Pancreas (tissue), 10 donors: Measurements from ENCODE around the gene DPYSL4. TPM values are rescaled to one million over a fixed set of nuclear protein-coding genes. Genes with fewer than 3 reads are reported as not detected.

Experiments used
- ATAC-seq, 4 donors: fragments of 200-7000 bp; cut with Tn5 transposase; one replicate each; pipeline versions ENCODE4 v1.8.0 to v1.9.1; 2020; ENCODE audit warnings: mild to moderate bottlenecking in 4 of 4, moderate library complexity in 4 of 4
- DNase-seq, 6 donors: peaks; one replicate each; pipeline ENCODE4 v3.0.0-alpha.2; 2020
- FAIRE-seq: peaks from 2 replicates; lab custom pipeline; 2012; peaks lifted over from hg19 to GRCh38; lab: Jason Lieb, UNC
- H3K27ac ChIP-seq, 4 donors: fragments of 200-600 bp; sonication (generic); 1 replicate in 3 of 4; 2 replicates in 1 of 4; pipeline versions ENCODE4 v1.5.0 to v1.8.0; 2020
- H3K27me3 ChIP-seq, 4 donors: fragments of 200-600 bp; one replicate each; pipeline ENCODE4 v1.8.0; 2021
- H3K36me3 ChIP-seq, 3 donors: fragments of 200-600 bp; sonication (generic) in 1 of 3; one replicate each; pipeline versions ENCODE4 v1.5.0 to v1.8.0; 2020 to 2021
- H3K4me1 ChIP-seq, 3 donors: fragments of 200-600 bp; one replicate each; pipeline ENCODE4 v1.8.0; 2021
- H3K4me3 ChIP-seq, 4 donors: fragments of 200-600 bp; sonication (generic) in 2 of 4; one replicate each; pipeline versions ENCODE4 v1.5.0 to v1.8.0; 2020 to 2021
- H3K9me3 ChIP-seq, 4 donors: fragments of 200-600 bp; one replicate each; pipeline ENCODE4 v1.8.0; 2021
- CTCF ChIP-seq, 4 donors: fragments of 200-600 bp; sonication (generic) in 3 of 4; IDR thresholded peaks; one replicate each; pipeline versions ENCODE4 v1.5.0 to v1.8.0; 2021; ENCODE audit warnings: antibody characterized with exemption in 4 of 4
- WGBS, 2 donors: extraction: QIAGEN DNeasy Blood & Tissue Kit; methylation state at CpG; one replicate each; pipeline ENCODE4 v1.1.7; 2013; 5-methylcytosine and 5-hydroxymethylcytosine counted together
- intact Hi-C, 3 donors: fragments of 100-400 bp; cut with DNase I; formaldehyde crosslinking; loops; one replicate each; pipeline versions ENCODE4 v1.11.1 to v1.14.2; 2022
- polyA plus RNA-seq, 2 donors: library from polyadenylated mRNA; stranded (reverse); fragments of 200-250 nt; gene quantifications; one replicate each; pipeline ENCODE4 v1.2.3, GENCODE V29; 2013
- total RNA-seq, 6 donors: library from RNA; stranded (reverse); fragmentation: NEBNext Ultra II Directional in 4 of 6; extraction: Animal tissue kit (Norgen Biotek cat#: 25700) in 4 of 6; gene quantifications; one replicate each; pipeline versions ENCODE4 v1.2.1 to v1.2.4, GENCODE V29; 2021 to 2023
- donor health status: healthy with polysubstance abuse.
- donor health status: DM: no; HTN: no; CAD: no; lungs with moderate emphysema.
- donor health status: DM: no; HTN: no; CAD: no.
- donor health status: control.
- donor health status: control.
- donor health status: Bipolar disorder and iron deficiency.
- donor health status: DM: yes; HTN: yes; CAD: no.
- donor health status: DM: no; HTN: no; CAD: no.
- donor health status: DM: no; HTN: no; CAD: no.
- donor health status: DM: yes; HTN: yes; CAD: no.

Gene DPYSL4
- total RNA-seq, result 1 to 10 TPM in 3 of 6 donors, under 1 TPM in 3; 0.46 to 2.7 (median 0.85) TPM
- 1 to 10 TPM; 1.4 to 2.8 TPM for polyA plus RNA-seq

- intact Hi-C loops, result no loop called here
- Histone ChIP-seq H3K4me1 (peaks cover 0 to 3% (median 0%) of the 10 kb centered on the region in 3 donors), H3K36me3 (no peaks in the 10 kb centered on the region), H3K27me3 (peaks cover 0 to 12% (median 0%) of the 10 kb centered on the region in 4 donors), H3K27ac (no peak within 1 kb of the TSS), H3K4me3 (peak within 1 kb of the TSS in 3 of 4 donors; percentile 10 to 37 (median 20)), H3K9me3 (no peaks in the 10 kb centered on the region)
- DNase-seq (peak in 3 of 6 donors; percentile 31 to 65 (median 34)), ATAC-seq (peak; percentile 33 to 76 (median 50)), FAIRE-seq (no peak)
- TF ChIP-seq CTCF (IDR thresholded peaks at IDR 0.05), result no peak
- WGBS, 2 donors, result 2 to 3% methylated on average over 50 to 108 of the region's 109 CpGs
Measured at GRCh38 chr10:132186488-132187429, at the start of gene DPYSL4. DPYSL4 (plus strand) TSS chr10:132186948; CDS start chr10:132187064, 116 bp downstream.

DNA sequence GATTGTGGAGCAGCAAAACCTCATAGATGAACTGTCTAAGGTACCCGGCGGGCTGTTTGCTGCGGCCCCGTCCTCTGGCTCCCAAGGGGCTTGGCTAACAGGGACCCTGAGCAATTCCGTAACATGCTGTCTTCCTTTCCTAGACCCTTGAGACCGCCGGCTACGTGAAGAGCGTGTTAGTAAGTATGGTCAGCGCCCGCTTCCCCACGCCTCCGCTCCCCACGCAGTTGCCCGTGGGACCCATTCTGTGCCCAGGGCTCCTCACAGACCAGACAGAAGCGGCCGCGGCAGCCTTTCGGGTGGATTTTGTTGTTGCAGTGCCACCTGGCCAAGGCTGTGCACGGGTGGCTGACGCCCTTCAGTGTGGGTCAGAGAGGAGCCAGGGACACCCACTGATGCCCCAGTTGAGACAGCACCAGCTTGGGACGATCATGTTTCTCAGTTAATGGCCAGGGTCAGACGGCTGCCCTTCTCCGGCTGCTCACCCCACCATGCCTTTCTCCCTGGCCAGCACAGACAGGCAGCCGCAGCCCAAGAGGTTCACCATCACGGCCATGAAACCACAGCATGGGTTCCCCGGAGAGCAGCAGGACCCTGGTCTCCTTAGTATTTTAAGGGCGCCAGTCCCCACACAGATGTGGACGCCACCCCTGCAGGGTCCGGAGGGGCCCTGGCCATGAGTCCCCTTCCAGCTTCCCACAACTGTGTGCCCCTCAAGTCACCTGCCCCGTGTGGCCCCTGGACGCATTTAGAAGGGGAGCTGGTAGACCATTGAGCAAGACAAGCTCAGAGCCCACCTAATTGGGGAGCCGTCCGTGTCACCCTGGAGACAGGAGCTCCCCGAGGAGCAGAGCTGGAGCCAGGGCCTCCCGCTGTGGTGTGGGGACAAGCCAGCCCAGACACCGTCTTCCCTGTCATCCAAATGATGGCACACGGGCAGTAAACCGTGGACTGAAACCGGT, 49.4 kb upstream of the DPYSL4 start:
- ATAC-seq (no peak), FAIRE-seq (no peak), DNase-seq (peak in 2 of 6 donors; percentile 7 to 44)
- no peak for TF ChIP-seq CTCF (IDR thresholded peaks at IDR 0.05)
- WGBS, 2 donors, result 80 to 87% methylated on average over 40 of the region's 40 CpGs
- intact Hi-C loops, result no loop called here
- no peak overlapping the region for H3K4me3 ChIP-seq
- H3K27ac ChIP-seq, result no peak overlapping the region
- H3K4me1 ChIP-seq, result no peaks in the 10 kb centered on the region
- H3K9me3 ChIP-seq, result no peaks in the 10 kb centered on the region
- H3K36me3 ChIP-seq, result no peaks in the 10 kb centered on the region
- peaks cover 0 to 3% (median 0%) of the 10 kb centered on the region in 4 donors for H3K27me3 ChIP-seq

DNA sequence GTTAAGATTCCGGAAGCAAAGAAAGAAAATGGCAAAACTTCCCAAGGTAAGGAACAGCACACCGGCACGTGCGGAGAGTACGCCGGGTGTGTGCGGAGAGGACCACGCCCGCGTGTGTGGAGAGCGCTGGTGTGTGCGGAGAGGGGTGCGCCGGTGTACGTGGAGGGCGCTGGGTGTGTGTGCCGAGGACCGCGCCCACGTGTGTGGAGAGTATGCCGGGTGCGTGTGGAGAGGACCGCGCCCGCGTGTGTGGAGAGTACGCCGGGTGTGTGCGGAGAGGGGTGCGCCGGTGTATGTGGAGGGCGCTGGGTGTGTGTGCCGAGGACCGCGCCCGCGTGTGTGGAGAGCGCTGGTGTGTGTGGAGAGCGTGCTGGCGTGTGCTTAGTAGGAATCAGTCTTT, 48.6 kb upstream of the DPYSL4 start:
- Histone ChIP-seq H3K27ac (no peak overlapping the region), H3K36me3 (no peaks in the 10 kb centered on the region), H3K4me3 (no peak overlapping the region), H3K9me3 (no peaks in the 10 kb centered on the region), H3K27me3 (peaks cover 0 to 3% (median 0%) of the 10 kb centered on the region in 4 donors), H3K4me1 (no peaks in the 10 kb centered on the region)
- WGBS, 2 donors, result 88 to 93% methylated on average over 40 of the region's 40 CpGs
- ATAC-seq (no peak), DNase-seq (peak in 1 of 6 donors; percentile 29), FAIRE-seq (no peak)
- TF ChIP-seq CTCF (IDR thresholded peaks at IDR 0.05), result no peak
- intact Hi-C loops, result no loop called here

DNA sequence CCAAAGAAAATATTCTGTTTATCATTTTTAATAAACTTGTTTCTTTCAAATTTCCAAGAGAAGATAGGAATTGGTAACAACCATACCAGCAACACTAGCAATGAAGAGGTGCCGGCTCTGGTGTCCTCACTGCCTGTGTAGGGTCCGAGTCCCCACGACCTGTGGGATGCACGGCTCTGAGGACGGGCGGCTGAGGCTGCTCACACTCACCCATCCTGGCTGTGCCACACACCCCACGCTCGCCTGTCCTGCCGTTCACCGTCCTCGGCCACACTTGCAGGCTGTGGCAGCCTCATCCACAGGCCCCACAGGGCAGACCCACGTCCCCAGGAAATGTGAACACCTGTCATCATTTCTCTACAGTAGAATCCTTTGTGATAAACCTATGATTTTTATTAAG, 48.2 kb upstream of the DPYSL4 start:
- H3K27ac ChIP-seq, result no peak overlapping the region
- no peak for TF ChIP-seq CTCF (IDR thresholded peaks at IDR 0.05)
- WGBS, 2 donors, result 73 to 79% methylated on average over 12 of the region's 12 CpGs
- ATAC-seq (no peak), DNase-seq (peak in 1 of 6 donors; percentile 36), FAIRE-seq (no peak)
- H3K27me3 ChIP-seq, result peaks cover 0 to 3% (median 0%) of the 10 kb centered on the region in 4 donors
- H3K4me3 ChIP-seq, result no peak overlapping the region
- intact Hi-C loops, result no loop called here
- no peaks in the 10 kb centered on the region for H3K36me3 ChIP-seq
- no peaks in the 10 kb centered on the region for H3K9me3 ChIP-seq
- H3K4me1 ChIP-seq, result no peaks in the 10 kb centered on the region
